Epithelial cell of proximal tubule (primary cell): ENCODE measurements around the gene CRTC1. TPM values are rescaled to one million over a fixed set of nuclear protein-coding genes. Genes with fewer than 3 reads are reported as not detected.

ENCODE experiments used
- DNase-seq: peaks from one replicate; pipeline ENCODE4 v3.0.0-alpha.2; 2011; ENCODE audit warnings: low read depth
- H3K4me3 ChIP-seq: 2 replicates; pipeline ENCODE4 v1.5.1; 2011; ENCODE audit warnings: low read depth, mild to moderate bottlenecking, low read length
- CTCF ChIP-seq: conservative IDR thresholded peaks from 2 replicates; pipeline ENCODE4 v1.5.1; 2012; ENCODE audit warnings: low read depth, mild to moderate bottlenecking, low read length
- total RNA-seq: library from RNA; depleted of rRNA; stranded (reverse); fragments of >200 nt; gene quantifications from 2 replicates; pipeline ENCODE4 v1.2.3, GENCODE V29; 2015

Gene CRTC1
- total RNA-seq, 1 donor from 2014 or later = 3.0 TPM

GRCh38 chr19:18647807-18648206, 35.7 kb upstream of the CRTC1 start:
- H3K4me3 ChIP-seq = no peak overlapping the region
- no peak for TF ChIP-seq CTCF
- no peak for DNase-seq

GRCh38 chr19:18648973-18649315, 34.5 kb upstream of the CRTC1 start:
- TF ChIP-seq CTCF = no peak
- no peak for DNase-seq
- H3K4me3 ChIP-seq = no peak overlapping the region

GRCh38 chr19:18649371-18650020, 34.0 kb upstream of the CRTC1 start:
- TF ChIP-seq CTCF = no peak
- DNase-seq = no peak
- no peak overlapping the region for H3K4me3 ChIP-seq

GRCh38 chr19:18650021-18650390, 33.5 kb upstream of the CRTC1 start:
- DNase-seq = no peak
- no peak for TF ChIP-seq CTCF
- H3K4me3 ChIP-seq = no peak overlapping the region

- no peak for DNase-seq
- TF ChIP-seq CTCF = no peak
- H3K4me3 ChIP-seq = no peak overlapping the region
These were observed 32.9 kb upstream of the CRTC1 start for GRCh38 chr19:18650468-18651041.

- H3K4me3 ChIP-seq = no peak overlapping the region
- no peak for DNase-seq
- no peak for TF ChIP-seq CTCF
These were observed 32.2 kb upstream of the CRTC1 start for GRCh38 chr19:18651300-18651699.

- no peak for TF ChIP-seq CTCF
- no peak for DNase-seq
- no peak overlapping the region for H3K4me3 ChIP-seq
These were observed 31.7 kb upstream of the CRTC1 start for GRCh38 chr19:18651733-18652132.
